ENCODE data around the gene DOHH. TPM values are rescaled to one million over a fixed set of nuclear protein-coding genes. Genes with fewer than 3 reads are reported as not detected.
"Not testable (repeated sequence)": the region's sequence is repeated elsewhere in the genome, so short reads cannot be mapped to it uniquely, and the experiment has no call there.

Gene DOHH
- total RNA-seq, 3 donors from 2014 or later = 39.2 to 49.9 (median 42.9) TPM

DNA sequence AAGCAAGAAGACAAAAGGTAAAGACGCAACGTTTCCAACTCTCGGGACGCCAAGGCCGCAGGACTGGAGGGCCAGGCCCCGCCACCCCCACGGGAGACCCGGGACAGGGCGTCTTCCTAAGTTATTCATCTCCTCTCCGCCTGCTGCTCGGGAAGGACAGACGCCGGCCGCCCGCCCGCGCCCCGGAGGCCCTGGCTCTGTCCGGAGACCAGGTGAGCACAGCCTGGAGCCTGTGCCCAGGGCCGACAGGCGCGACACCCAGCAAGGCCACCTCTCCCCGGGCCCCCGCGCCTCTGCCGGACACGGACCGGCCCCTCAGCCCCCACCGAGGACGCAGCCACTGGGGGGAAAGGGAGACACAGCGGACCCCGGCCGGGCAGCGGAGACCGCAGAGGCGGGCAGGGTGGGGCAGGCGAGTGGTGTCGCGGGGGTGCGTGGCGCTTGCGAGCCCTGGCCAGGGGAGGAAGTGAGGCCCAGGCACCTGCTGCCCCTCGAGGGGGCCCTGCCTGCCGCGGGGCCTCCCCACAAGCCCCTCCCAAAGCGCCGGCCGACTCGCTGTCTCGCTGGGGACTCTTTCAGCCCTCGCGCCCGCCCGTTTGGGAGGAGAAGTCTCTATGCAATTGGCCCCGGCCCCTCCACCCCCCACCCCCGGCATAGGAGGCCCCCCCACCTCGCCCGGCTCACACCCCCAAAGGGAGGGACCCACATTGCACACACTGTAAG is 37.3 kb downstream of the DOHH start:
- no peak for ATAC-seq
- no peak for DNase-seq
- Mint-ChIP-seq H3K4me1 (ENCODE audit: low read depth) (peaks cover 2% of the 10 kb centered on the region), H3K27me3 (ENCODE audit: low read depth) (no peaks in the 10 kb centered on the region), H3K4me3 (no peak overlapping the region), H3K9me3 (no peaks in the 10 kb centered on the region), H3K36me3 (ENCODE audit: insufficient read depth) (peaks cover 4% of the 10 kb centered on the region)

- peaks cover 3% of the 10 kb centered on the region for H3K4me1 Mint-ChIP-seq (ENCODE audit: low read depth)
Observed at GRCh38 chr19:3459965-3460582, 40.4 kb downstream of the DOHH start.

DNA sequence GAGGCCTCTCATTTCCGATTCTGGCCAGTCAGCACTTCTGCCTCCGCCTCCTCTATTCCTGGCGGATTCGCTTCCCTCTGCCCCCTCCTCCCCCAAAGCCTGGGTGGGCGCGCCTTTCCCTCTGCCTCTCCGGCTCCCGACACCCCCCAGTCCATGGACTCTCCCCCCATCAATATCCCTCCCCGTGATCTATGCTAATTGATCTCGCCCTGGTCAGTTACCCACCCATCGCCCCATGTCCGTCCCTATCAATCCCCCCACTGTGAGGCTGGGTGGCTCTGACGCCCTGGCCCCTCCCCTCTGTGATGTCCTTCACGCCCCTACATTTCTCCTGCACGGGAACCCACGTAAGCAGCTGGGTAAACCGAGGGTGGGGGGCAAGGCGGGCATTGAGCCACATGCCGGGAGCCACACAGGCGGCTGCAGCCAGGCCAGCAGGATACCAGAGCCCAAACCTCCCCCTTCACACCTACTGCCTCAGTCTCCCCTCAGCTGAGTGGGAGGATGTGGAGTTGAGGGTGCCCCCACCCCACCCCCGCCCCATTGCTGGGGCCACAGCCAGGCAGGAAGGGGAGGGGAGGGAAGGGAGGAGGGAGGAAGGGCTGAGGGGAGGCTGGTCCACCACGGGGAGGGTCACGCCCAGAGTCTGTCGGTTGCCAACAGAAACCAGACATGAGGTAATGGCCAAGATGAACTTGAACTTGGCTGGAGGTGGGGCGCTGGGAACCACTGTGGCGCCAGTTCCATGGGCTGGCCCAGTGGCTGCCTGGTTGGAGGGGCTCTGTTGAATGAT is 41.2 kb downstream of the DOHH start:
- Mint-ChIP-seq H3K36me3 (ENCODE audit: insufficient read depth) (peaks cover 4% of the 10 kb centered on the region), H3K4me1 (ENCODE audit: low read depth) (peaks cover 3% of the 10 kb centered on the region), H3K9me3 (no peaks in the 10 kb centered on the region), H3K4me3 (no peak overlapping the region), H3K27me3 (ENCODE audit: low read depth) (no peaks in the 10 kb centered on the region)
- no peak for ATAC-seq
- DNase-seq = no peak

More at GRCh38 chr19:3459965-3460582, 40.4 kb downstream of the DOHH start:
- Mint-ChIP-seq H3K9me3 (no peaks in the 10 kb centered on the region), H3K27me3 (ENCODE audit: low read depth) (no peaks in the 10 kb centered on the region), H3K36me3 (ENCODE audit: insufficient read depth) (peaks cover 4% of the 10 kb centered on the region), H3K4me3 (no peak overlapping the region)
- ATAC-seq (no peak), DNase-seq (no peak)

DNA sequence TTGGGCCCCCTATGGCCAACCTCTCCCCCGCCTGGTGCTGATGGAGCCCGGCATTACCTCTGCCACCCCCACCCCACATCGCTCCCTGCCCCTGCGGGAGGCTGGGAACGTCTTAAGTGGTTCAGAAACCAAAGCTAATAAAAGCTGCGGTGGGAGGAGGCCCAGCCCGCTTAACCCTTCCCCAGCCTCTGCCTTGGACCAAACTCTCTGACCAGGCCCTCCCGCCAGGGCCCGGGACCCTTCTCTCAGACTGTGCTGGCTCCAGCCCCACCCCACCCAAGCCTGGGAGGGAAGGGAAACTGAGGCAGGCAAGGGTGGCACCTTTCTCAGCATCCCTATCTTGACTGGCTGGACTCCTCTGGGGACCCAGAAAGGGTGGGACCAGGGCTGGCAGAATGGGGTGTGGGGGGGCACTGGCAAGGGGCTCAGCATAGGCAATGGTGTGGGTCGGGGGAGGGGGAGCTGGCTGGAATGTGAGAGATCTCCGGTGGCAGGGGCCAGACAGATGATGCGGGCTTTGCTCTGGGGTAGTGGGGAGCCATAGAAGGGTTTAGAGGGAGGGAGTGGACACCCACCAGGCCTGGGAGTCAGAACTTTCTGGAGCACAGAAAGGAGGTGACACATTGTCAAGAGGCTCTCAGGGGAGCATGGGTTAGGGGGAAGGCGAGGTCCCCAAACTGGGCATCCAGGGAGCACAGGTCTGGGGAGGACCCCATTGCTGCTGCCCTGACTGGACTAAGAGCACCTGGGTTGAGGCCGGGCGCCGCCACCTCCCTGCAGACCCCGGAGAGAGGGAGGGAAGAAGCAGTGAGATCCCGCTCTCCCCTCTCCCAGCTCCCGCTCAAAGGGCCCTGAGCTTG is 42.0 kb downstream of the DOHH start:
- H3K27me3 Mint-ChIP-seq (ENCODE audit: low read depth) = no peaks in the 10 kb centered on the region
- no peak for ATAC-seq
- no peak for DNase-seq
- no peaks in the 10 kb centered on the region for H3K9me3 Mint-ChIP-seq
- no peak overlapping the region for H3K4me3 Mint-ChIP-seq
- peaks cover 4% of the 10 kb centered on the region for H3K36me3 Mint-ChIP-seq (ENCODE audit: insufficient read depth)
- H3K4me1 Mint-ChIP-seq (ENCODE audit: low read depth) = peaks cover 3% of the 10 kb centered on the region

- H3K36me3 Mint-ChIP-seq (ENCODE audit: insufficient read depth) = peaks cover 5% of the 10 kb centered on the region
- H3K27me3 Mint-ChIP-seq (ENCODE audit: low read depth) = no peaks in the 10 kb centered on the region
- peaks cover 3% of the 10 kb centered on the region for H3K4me1 Mint-ChIP-seq (ENCODE audit: low read depth)
- H3K9me3 Mint-ChIP-seq = no peaks in the 10 kb centered on the region
- DNase-seq (no peak), ATAC-seq (no peak)
- no peak overlapping the region for H3K4me3 Mint-ChIP-seq
Observed at GRCh38 chr19:3457528-3458228, 42.8 kb downstream of the DOHH start.

DNA sequence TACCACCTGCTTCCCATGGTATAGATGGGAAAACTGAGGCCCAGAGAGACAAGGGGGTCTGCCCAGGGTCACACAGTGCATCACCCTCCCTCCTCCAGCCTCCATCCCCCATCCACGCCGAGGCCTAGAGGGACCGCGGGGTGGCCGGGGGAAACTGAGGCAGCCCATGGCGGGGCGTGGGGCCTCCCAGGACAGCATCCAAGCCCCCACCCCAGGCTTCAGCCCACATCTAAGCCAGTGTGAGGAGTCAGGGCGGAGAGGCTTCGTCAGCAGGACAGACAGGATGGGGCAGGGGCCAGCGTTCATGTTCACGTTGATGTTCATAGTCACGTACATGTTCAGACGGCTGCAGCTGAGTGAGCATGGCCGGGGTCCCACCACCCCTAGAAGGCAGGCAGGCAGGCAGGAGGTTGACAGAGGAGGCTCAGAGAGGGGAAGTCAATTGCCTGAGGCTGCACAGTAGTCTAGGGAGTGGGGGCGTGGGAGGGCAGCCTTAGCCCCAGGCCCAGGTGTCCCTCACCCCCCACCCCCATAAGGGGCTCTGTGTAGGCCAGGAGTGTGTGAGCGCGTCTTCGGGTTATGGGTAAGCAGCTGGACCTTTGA is 43.4 kb downstream of the DOHH start:
- DNase-seq = no peak
- H3K4me3 Mint-ChIP-seq = no peak overlapping the region
- ATAC-seq = no peak
- no peaks in the 10 kb centered on the region for H3K9me3 Mint-ChIP-seq
- H3K27me3 Mint-ChIP-seq (ENCODE audit: low read depth) = no peaks in the 10 kb centered on the region
- H3K4me1 Mint-ChIP-seq (ENCODE audit: low read depth) = peaks cover 3% of the 10 kb centered on the region
- peaks cover 2% of the 10 kb centered on the region for H3K36me3 Mint-ChIP-seq (ENCODE audit: insufficient read depth)

DNA sequence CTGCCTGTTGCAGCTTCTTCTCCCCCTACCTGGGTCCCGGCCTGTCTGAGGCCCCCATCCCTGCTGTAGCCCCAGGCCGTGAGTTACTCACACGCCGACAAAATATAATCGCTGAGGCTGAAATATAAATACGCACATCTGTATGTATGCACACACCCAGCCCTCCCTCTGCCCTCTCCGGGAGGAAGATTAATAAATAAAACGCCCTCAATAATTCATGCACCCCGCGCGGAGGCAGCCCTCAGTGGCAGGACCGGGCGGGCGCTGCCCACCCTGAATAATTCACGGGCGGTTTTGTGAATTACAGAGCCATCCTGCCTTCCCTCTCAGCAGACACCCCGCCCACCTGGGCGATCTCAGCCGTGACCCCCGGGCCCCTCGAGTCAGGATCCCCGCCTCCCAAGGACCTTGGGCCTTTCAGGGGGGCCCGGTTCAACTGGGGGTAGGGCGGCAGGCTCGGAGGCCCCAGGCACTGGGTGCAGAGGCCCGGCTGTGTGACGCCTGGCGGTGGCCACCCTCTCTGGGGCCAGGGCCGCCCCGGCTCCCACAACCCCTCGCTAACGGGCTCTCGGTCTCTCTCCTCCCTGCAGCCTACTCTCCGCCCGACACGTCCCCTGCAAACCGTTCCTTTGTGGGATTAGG is 44.4 kb downstream of the DOHH start:
- ATAC-seq = no peak
- peaks cover 3% of the 10 kb centered on the region for H3K36me3 Mint-ChIP-seq (ENCODE audit: insufficient read depth)
- H3K9me3 Mint-ChIP-seq = no peaks in the 10 kb centered on the region
- no peak for DNase-seq
- peaks cover 3% of the 10 kb centered on the region for H3K4me1 Mint-ChIP-seq (ENCODE audit: low read depth)
- no peaks in the 10 kb centered on the region for H3K27me3 Mint-ChIP-seq (ENCODE audit: low read depth)
- no peak overlapping the region for H3K4me3 Mint-ChIP-seq

DNA sequence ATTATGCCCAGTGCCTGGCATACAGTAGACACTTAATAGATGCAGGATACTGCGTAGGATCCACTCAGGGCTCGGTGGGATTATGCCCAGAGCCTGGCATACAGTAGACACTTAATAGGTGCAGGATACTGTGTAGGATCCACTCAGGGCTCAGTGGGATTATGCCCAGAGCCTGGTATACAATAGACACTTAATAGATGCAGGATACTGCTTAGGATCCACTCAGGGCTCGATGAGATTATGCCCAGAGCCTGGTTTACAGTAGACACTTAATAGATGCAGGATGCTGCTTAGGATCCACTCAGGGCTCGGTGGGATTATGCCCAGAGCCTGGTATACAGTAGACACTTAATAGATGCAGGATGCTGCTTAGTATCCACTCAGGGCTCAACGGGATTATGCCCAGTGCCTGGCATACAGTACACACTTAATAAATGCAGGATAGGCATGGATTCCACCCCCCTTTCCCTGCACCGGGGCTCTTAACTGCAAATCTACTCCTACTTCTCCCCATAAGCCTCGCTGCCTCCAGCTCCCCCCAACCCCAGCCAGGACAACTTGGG is 45.0 kb downstream of the DOHH start:
- H3K9me3 Mint-ChIP-seq = no peaks in the 10 kb centered on the region
- no peaks in the 10 kb centered on the region for H3K27me3 Mint-ChIP-seq (ENCODE audit: low read depth)
- DNase-seq (no peak), ATAC-seq (no peak)
- H3K4me3 Mint-ChIP-seq = no peak overlapping the region
- H3K4me1 Mint-ChIP-seq (ENCODE audit: low read depth) = peaks cover 3% of the 10 kb centered on the region
- peaks cover 9% of the 10 kb centered on the region for H3K36me3 Mint-ChIP-seq (ENCODE audit: insufficient read depth)

DNA sequence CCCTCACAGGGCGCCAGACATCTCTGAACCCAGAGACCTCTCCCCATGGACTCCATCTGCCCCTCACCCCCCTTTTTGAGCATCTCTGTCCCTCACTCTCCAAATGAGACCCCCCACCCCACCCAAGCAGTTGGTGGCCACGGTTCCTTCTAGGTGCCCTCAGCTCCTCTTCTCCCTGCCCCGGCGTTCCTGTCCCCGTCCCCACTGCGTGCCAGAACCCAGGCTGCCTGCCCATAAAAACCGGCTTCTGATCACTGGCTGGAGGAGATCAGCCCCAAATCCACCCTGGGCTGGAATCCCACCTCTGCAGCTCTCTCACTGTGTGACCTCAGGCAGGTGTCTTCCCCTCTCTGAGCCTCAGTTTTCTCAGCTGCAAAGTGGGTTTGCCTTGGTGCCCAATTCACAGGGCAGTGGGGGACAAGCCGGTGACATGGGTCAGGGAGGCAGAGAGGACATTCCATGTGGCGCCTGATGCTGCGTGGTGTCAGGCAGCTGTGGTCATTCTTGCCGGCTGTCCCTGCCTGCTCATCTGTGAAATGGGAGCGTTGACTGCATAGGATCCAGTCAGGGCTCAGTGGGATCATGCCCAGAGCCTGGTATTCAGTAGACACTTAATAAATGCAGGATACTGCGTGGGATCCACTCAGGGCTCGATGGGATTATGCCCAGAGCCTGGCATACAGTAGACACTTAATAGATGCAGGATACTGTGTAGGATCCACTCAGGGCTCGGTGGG is 45.6 kb downstream of the DOHH start:
- Mint-ChIP-seq H3K4me1 (ENCODE audit: low read depth) (peaks cover 3% of the 10 kb centered on the region), H3K36me3 (ENCODE audit: insufficient read depth) (peaks cover 9% of the 10 kb centered on the region), H3K9me3 (no peaks in the 10 kb centered on the region), H3K27me3 (ENCODE audit: low read depth) (no peaks in the 10 kb centered on the region), H3K4me3 (no peak overlapping the region)
- DNase-seq (no peak), ATAC-seq (no peak)

DNA sequence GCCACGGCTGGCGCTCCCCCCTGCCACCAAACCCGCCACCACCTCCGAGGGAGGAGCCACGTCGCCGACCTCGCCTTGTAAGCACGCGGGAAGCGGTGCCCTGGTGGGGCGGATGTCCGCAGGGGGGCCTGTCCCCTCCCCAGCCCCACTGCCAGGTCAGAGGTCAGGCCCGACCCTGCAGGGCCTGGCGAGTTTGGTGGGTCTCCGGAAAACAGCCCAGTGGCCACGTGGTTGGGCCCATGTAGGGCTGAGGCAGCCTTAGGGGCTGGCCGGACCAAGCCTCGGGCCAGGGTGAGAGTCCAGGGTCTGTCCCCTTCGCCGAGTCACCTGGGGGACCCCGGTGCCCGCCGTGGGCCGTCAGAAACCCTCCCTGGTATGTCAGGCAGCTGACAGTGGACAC is 46.6 kb downstream of the DOHH start:
- DNase-seq (no peak), ATAC-seq (no peak)
- Mint-ChIP-seq H3K4me3 (no peak overlapping the region), H3K9me3 (no peaks in the 10 kb centered on the region), H3K4me1 (ENCODE audit: low read depth) (peaks cover 3% of the 10 kb centered on the region), H3K36me3 (ENCODE audit: insufficient read depth) (peaks cover 9% of the 10 kb centered on the region), H3K27me3 (ENCODE audit: low read depth) (no peaks in the 10 kb centered on the region)

- not testable (repeated sequence) for H3K36me3 Mint-ChIP-seq (ENCODE audit: insufficient read depth); H3K27me3 Mint-ChIP-seq (ENCODE audit: low read depth); H3K9me3 Mint-ChIP-seq; H3K4me3 Mint-ChIP-seq; H3K4me1 Mint-ChIP-seq (ENCODE audit: low read depth); DNase-seq; ATAC-seq
Observed at GRCh38 chr19:3452942-3453214, 47.6 kb downstream of the DOHH start.

DNA sequence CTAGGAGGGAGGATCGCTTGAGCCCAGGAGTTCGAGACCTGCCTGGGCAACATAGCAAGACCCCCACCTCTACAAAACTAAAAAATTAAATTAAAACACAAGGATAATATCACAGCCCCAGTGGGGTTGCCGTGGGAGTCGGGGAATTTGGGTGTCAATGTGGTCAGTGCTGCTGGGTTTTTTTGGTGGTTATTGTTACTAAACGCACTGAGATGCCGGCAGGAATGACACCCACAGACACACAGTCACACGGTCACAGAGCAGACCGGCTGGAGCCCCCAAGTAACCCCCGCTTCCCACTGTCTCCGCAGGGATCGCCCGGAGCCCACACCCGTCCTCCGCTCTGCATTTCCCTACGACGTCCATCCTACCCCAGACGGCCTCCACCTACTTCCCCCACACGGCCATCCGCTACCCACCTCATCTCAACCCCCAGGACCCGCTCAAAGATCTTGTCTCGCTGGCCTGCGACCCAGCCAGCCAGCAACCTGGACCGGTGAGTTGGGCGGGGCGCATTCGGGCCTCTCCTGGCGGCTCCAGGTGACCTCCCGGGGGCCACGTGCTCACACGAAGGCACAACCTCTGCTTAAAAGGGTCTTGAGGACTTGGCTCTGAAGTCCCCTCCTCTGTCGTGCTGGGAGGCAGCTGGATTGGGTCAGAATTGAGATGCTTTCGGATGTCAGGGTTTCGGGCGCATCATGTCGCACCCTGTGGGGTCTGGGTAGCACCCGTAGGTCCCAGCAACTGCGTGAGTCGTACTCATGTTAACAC is 48.1 kb downstream of the DOHH start:
- Mint-ChIP-seq H3K9me3 (no peaks in the 10 kb centered on the region), H3K4me1 (ENCODE audit: low read depth) (peaks cover 1% of the 10 kb centered on the region), H3K4me3 (no peak overlapping the region), H3K36me3 (ENCODE audit: insufficient read depth) (peaks cover 9% of the 10 kb centered on the region), H3K27me3 (ENCODE audit: low read depth) (no peaks in the 10 kb centered on the region)
- ATAC-seq (no peak), DNase-seq (no peak)

All from activated T-cell treated with anti-CD3 and anti-CD28 coated beads, Interleukin-2, amount 50 U/mL, for 4 hours (primary cell).